ENCODE measurements around the gene FBN2.

- TF ChIP-seq CTCF (IDR thresholded peaks at IDR 0.05) = no peak
- no peak for TF ChIP-seq POLR2AphosphoS5 (IDR thresholded peaks at IDR 0.05)
- no peak for TF ChIP-seq POLR2A (IDR thresholded peaks at IDR 0.05)
- no peak for TF ChIP-seq EP300 (IDR thresholded peaks at IDR 0.05)
These were observed 301.7 kb downstream of the FBN2 start for GRCh38 chr5:128236334-128236733.
